ENCODE results near the gene INF2.

- TF ChIP-seq POLR2AphosphoS5 (IDR thresholded peaks at IDR 0.05), result no peak
- no peak for TF ChIP-seq CTCF (IDR thresholded peaks at IDR 0.05)
- TF ChIP-seq EP300 (IDR thresholded peaks at IDR 0.05; ENCODE audit: low read depth), result no peak
- no peak for TF ChIP-seq POLR2A (IDR thresholded peaks at IDR 0.05)
Observed at GRCh38 chr14:104743461-104744380, 54.3 kb downstream of the INF2 start.

Measured in transverse colon (tissue), 4 donors.